Inflammatory macrophage treated with lipopolysaccharide for 1 hour (primary cell): ENCODE data around the gene TSPAN16.

Experiments
- DNase-seq, 2 donors: peaks; one replicate each; pipeline ENCODE4 v3.0.0-alpha.2; 2020 to 2022

Gene TSPAN16

GRCh38 chr19:11295665-11296245 is at the start of gene TSPAN16:
TSS of gene TSPAN16 (plus strand) at chr19:11296160. CDS start at chr19:11296298, 138 bp downstream.
- DNase-seq = no peak

- no peak for DNase-seq
Measured at GRCh38 chr19:11246941-11247340, 49.0 kb upstream of the TSPAN16 start.

- no peak for DNase-seq
Measured at GRCh38 chr19:11247391-11247790, 48.6 kb upstream of the TSPAN16 start.

GRCh38 chr19:11247934-11248333 is 48.0 kb upstream of the TSPAN16 start:
- DNase-seq = no peak

GRCh38 chr19:11248852-11249251 is 47.1 kb upstream of the TSPAN16 start:
- DNase-seq = no peak

- no peak for DNase-seq
Measured at GRCh38 chr19:11251217-11251616, 44.7 kb upstream of the TSPAN16 start.

- no peak for DNase-seq
Measured at GRCh38 chr19:11251650-11252314, 44.2 kb upstream of the TSPAN16 start.

- no peak for DNase-seq
Measured at GRCh38 chr19:11252665-11253355, 43.1 kb upstream of the TSPAN16 start.

GRCh38 chr19:11254666-11255065 is 41.3 kb upstream of the TSPAN16 start:
- DNase-seq = no peak

GRCh38 chr19:11256189-11256588 is 39.8 kb upstream of the TSPAN16 start:
- no peak for DNase-seq

GRCh38 chr19:11257846-11258380 is 38.0 kb upstream of the TSPAN16 start:
- no peak for DNase-seq

- no peak for DNase-seq
Measured at GRCh38 chr19:11260996-11261395, 35.0 kb upstream of the TSPAN16 start.

GRCh38 chr19:11261431-11261970 is 34.5 kb upstream of the TSPAN16 start:
- DNase-seq = no peak

GRCh38 chr19:11261971-11262839 is 33.8 kb upstream of the TSPAN16 start, which contains the start of gene DOCK6:
TSS of gene DOCK6 (minus strand) at chr19:11262524. CDS start at chr19:11262440, 84 bp downstream.
- DNase-seq = peak in 1 of 2 donors; percentile 6

GRCh38 chr19:11263726-11264125 is 32.2 kb upstream of the TSPAN16 start:
- DNase-seq = no peak

GRCh38 chr19:11264452-11265176 is 31.3 kb upstream of the TSPAN16 start:
- no peak for DNase-seq

GRCh38 chr19:11265177-11265784 is 30.7 kb upstream of the TSPAN16 start:
- no peak for DNase-seq

- no peak for DNase-seq
Measured at GRCh38 chr19:11265785-11266236, 30.1 kb upstream of the TSPAN16 start.

- DNase-seq = no peak
Measured at GRCh38 chr19:11267316-11268085, 28.5 kb upstream of the TSPAN16 start.

GRCh38 chr19:11268783-11269267 is 27.1 kb upstream of the TSPAN16 start:
- no peak for DNase-seq
